Panc1 (cell line): ENCODE measurements around the gene WWOX. TPM values are rescaled to one million over a fixed set of nuclear protein-coding genes. Genes with fewer than 3 reads are reported as not detected.

Experiments used
- ATAC-seq: fragments of 200-7000 bp; cut with Tn5 transposase; 2 replicates; pipeline ENCODE4 v1.9.1; 2020; ENCODE audit warnings: mild to moderate bottlenecking, moderate library complexity
- BruUV-seq: library from RNA; stranded (reverse); fragments of 400-500 nt; replicated peaks from 2 replicates; lab custom pipeline; 2021; lab: Mats Ljungman, UMichigan
- CTCF ChIA-PET: fragments of 300-600 bp; sonication (Branson Sonifier 250); formaldehyde crosslinking; loops from one replicate; lab custom pipeline; 2022; ENCODE audit warnings: antibody characterized with exemption; lab: Charles Lee
- POLR2A ChIA-PET: fragments of 300-600 bp; sonication (Branson Sonifier 250); formaldehyde crosslinking; loops from one replicate; lab custom pipeline; 2022; ENCODE audit warnings: antibody characterized with exemption; lab: Charles Lee
- DNase-seq: peaks from one replicate; pipeline ENCODE4 v3.0.0-alpha.2; 2010; ENCODE audit warnings: low read depth, low spot score
- H3K27ac ChIP-seq: 2 replicates; pipeline ENCODE4 v1.5.1; 2011; ENCODE audit warnings: mild to moderate bottlenecking, low read length, inconsistent platforms
- H3K27me3 ChIP-seq: fragments of 200-500 bp; sonication (Bioruptor generic); 2 replicates; pipeline ENCODE4 v1.6.0; 2014; ENCODE audit warnings: low read length, inconsistent platforms; ENCODE audit not compliant: control insufficient read depth, insufficient read depth
- H3K36me3 ChIP-seq: fragments of 200-500 bp; sonication (Bioruptor generic); 2 replicates; pipeline ENCODE4 v1.5.1; 2014; ENCODE audit warnings: inconsistent platforms, mild to moderate bottlenecking, low read length, moderate library complexity; ENCODE audit not compliant: control insufficient read depth, insufficient read depth
- H3K4me1 ChIP-seq: 2 replicates; pipeline ENCODE4 v1.5.1; 2011; ENCODE audit warnings: inconsistent platforms, mild to moderate bottlenecking, low read length, moderate library complexity; ENCODE audit not compliant: control insufficient read depth, insufficient read depth
- H3K4me3 ChIP-seq, 2 experiments: 2 replicates each; pipeline ENCODE4 v1.5.1; 2011 to 2012; ENCODE audit warnings: low read depth in 2 of 2, low read length in 2 of 2, mild to moderate bottlenecking in 2 of 2, inconsistent platforms in 1 of 2, moderate library complexity in 1 of 2
- H3K9me3 ChIP-seq: fragments of 200-500 bp; sonication (Bioruptor generic); 2 replicates; pipeline ENCODE4 v1.5.1; 2014; ENCODE audit warnings: low read depth, mild to moderate bottlenecking, inconsistent platforms, low read length, moderate library complexity; ENCODE audit not compliant: control insufficient read depth, insufficient read depth
- CTCF ChIP-seq: fragments of 450-650 bp; IDR thresholded peaks from 2 replicates; pipeline ENCODE4 v1.5.1; 2017; ENCODE audit warnings: mild to moderate bottlenecking
- POLR2AphosphoS5 ChIP-seq: IDR thresholded peaks from 2 replicates; pipeline ENCODE4 v1.6.1; 2012; ENCODE audit warnings: mild to moderate bottlenecking, low read depth, low read length, moderate library complexity
- REST ChIP-seq, 2 experiments: IDR thresholded peaks; 2 replicates each; pipeline ENCODE4 v1.6.1; 2011 to 2012; ENCODE audit warnings: low read depth in 2 of 2, control low read depth in 1 of 2, low read length in 1 of 2, mild to moderate bottlenecking in 1 of 2, moderate library complexity in 1 of 2; ENCODE audit not compliant: insufficient read depth in 1 of 2
- SIN3A ChIP-seq: IDR thresholded peaks from 2 replicates; pipeline ENCODE4 v1.6.1; 2012; ENCODE audit warnings: low read depth, mild to moderate bottlenecking, low read length, moderate library complexity, borderline replicate concordance; ENCODE audit not compliant: insufficient read depth
- TCF7L2 ChIP-seq: IDR thresholded peaks from 2 replicates; pipeline ENCODE4 v1.6.1; 2011; ENCODE audit warnings: mild to moderate bottlenecking, low read depth, low read length, inconsistent platforms
- in situ Hi-C: cut with HindIII; loops from 2 replicates; pipeline ENCODE4 v1.10.0; 2016; ENCODE audit warnings: low sequenced_read_pairs, low pct_unique_long_range_greater_than_20kb
- intact Hi-C: fragments of 100-400 bp; cut with micrococcal nuclease; formaldehyde crosslinking; loops from one replicate; pipeline ENCODE4 v1.10.0; 2022; ENCODE audit not compliant: unreplicated experiment
- total RNA-seq: library from RNA; stranded (reverse); gene quantifications from one replicate; pipeline ENCODE4 v1.2.1, GENCODE V29; 2021; ENCODE audit not compliant: unreplicated experiment

The WWOX gene
- total RNA-seq, 1 experiment from 2014 or later = 12.5 TPM

- H3K36me3 ChIP-seq = no peaks in the 10 kb centered on the region
- no peak overlapping the region for H3K4me3 ChIP-seq
- intact Hi-C loops = no loop called here
- ChIA-PET CTCF (no interaction called here), POLR2A (no interaction called here)
- ATAC-seq (no peak), DNase-seq (no peak)
- no peaks in the 10 kb centered on the region for H3K27me3 ChIP-seq
- in situ Hi-C loops = no loop called here
- no peaks in the 10 kb centered on the region for H3K9me3 ChIP-seq
- no peaks in the 10 kb centered on the region for H3K4me1 ChIP-seq
- no TSS peak for BruUV-seq
- H3K27ac ChIP-seq = no peak overlapping the region
- TF ChIP-seq CTCF (no peak), REST (IDR thresholded peaks at IDR 0.05; ENCODE audit: insufficient read depth in 1 of 2, low read depth in 2 of 2, low read length in 1 of 2) (no peak), SIN3A (no peak), TCF7L2 (no peak), POLR2AphosphoS5 (no peak)
Measured at GRCh38 chr16:78323315-78323714, 223.9 kb downstream of the WWOX start.

- DNase-seq = no peak
- no peak overlapping the region for H3K27ac ChIP-seq
- POLR2A ChIA-PET = no interaction called here
- no peaks in the 10 kb centered on the region for H3K9me3 ChIP-seq
- intact Hi-C loops (no loop called here), in situ Hi-C loops (no loop called here)
- H3K4me1 ChIP-seq = no peaks in the 10 kb centered on the region
- no peak for ATAC-seq
- CTCF ChIA-PET = no interaction called here
- H3K36me3 ChIP-seq = no peaks in the 10 kb centered on the region
- H3K27me3 ChIP-seq = no peaks in the 10 kb centered on the region
- no peak for TF ChIP-seq TCF7L2
- TF ChIP-seq SIN3A = no peak
- no peak for TF ChIP-seq CTCF
- TF ChIP-seq POLR2AphosphoS5 = no peak
- no peak for TF ChIP-seq REST (IDR thresholded peaks at IDR 0.05; ENCODE audit: insufficient read depth in 1 of 2, low read depth in 2 of 2, low read length in 1 of 2)
- BruUV-seq = no TSS peak
- H3K4me3 ChIP-seq = no peak overlapping the region
Measured at GRCh38 chr16:78324649-78325285, 225.3 kb downstream of the WWOX start.
